Measurements from ENCODE around the gene DNER. TPM values are rescaled to one million over a fixed set of nuclear protein-coding genes. Genes with fewer than 3 reads are reported as not detected.
"Not testable (repeated sequence)": the region's sequence is repeated elsewhere in the genome, so short reads cannot be mapped to it uniquely, and the experiment has no call there.

DNER gene
- polyA plus RNA-seq, 4 donors = 70.9 to 73.5 (median 72.1) TPM

DNA sequence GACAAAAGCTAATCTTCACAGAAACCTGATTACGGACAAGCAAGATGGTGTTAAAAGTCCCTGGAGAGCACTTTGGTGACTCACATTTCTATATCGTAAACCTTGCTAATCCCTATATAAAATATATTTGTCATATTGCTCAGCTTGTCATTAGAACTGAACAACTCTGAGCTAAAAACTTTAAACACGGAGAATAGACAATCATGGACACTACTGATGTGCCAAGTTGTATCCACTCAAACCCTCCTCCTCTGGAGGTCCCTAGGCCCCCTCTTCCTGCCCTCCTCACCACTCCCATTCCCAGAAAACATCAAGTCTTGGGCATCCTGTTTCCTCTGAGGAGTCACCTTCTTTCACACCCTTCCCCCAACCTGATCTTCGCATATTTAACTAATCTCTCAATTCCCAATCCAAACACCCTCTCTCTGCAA is 304.6 kb downstream of the DNER start:
- no peak for DNase-seq (ENCODE audit: low read depth in 4 of 4, low spot score in 3 of 4)

GRCh38 chr2:229408962-229409361 is 305.4 kb downstream of the DNER start:
- no peak for DNase-seq (ENCODE audit: low read depth in 4 of 4, low spot score in 3 of 4)

DNA sequence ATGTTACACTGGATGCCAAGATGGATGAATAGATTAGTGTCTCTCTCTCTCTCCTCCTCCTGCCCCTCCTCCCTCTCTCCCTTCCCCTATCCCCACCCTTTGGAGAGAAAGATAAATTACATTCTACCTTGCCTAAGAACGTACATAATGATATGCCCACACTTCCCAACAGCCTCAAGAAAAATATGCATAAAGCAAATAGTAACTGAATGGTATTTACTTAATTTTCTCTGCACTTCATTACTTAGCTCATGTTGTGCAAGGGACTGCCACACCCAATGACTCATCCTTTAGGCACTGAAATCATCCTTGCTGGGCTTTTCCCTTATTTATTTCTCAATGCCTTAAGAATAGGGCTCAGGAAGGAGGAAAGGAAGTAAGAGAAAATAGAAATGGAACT is 306.0 kb downstream of the DNER start:
- no peak for DNase-seq (ENCODE audit: low read depth in 4 of 4, low spot score in 3 of 4)

GRCh38 chr2:229407170-229407569 is 307.2 kb downstream of the DNER start:
- no peak for DNase-seq (ENCODE audit: low read depth in 4 of 4, low spot score in 3 of 4)

GRCh38 chr2:229405796-229406195 is 308.6 kb downstream of the DNER start:
- no peak for DNase-seq (ENCODE audit: low read depth in 4 of 4, low spot score in 3 of 4)

DNA sequence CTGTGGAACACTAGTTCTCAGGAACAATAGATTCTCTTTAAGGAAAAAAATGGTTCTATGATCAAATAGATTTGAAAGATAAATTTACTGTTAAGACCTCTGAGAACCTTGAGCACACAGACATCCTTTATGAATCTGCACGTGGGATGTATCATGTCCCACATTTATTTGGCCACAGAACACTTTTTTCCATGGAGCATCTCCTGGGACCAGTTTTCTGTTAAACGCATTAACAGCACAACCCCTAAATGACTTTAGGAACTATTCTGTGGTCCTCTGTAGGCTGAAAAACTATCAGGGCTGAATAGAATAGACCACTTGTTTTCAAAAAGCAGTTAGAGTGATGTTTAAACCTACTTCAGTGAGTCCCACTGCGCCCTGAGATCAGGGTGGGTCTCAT is 311.1 kb downstream of the DNER start:
- DNase-seq (ENCODE audit: low read depth in 4 of 4, low spot score in 3 of 4) = no peak

GRCh38 chr2:229401171-229401865 is 313.0 kb downstream of the DNER start:
- DNase-seq (ENCODE audit: low read depth in 4 of 4, low spot score in 3 of 4) = no peak

DNA sequence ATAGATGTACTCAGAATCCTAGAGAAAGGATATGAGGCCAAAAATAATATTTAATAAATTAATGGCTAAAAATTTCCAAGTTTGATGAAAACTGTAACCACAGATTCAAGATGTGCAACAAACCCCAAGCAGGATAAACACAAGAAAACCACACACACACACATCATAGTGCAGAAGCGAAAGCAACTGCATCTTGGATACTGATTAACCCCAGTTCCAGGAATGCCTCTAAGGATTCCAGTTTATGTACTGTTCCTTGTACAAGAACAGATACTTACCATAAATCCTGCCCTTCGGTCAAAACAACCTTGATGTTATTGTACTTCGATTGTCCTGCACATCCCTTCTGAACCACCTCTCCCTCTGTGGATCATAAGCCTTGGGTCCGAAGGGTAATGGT is 320.4 kb downstream of the DNER start:
- DNase-seq (ENCODE audit: low read depth in 4 of 4, low spot score in 3 of 4) = no peak

GRCh38 chr2:229392196-229392595 is 322.2 kb downstream of the DNER start:
- DNase-seq (ENCODE audit: low read depth in 4 of 4, low spot score in 3 of 4) = no peak

DNA sequence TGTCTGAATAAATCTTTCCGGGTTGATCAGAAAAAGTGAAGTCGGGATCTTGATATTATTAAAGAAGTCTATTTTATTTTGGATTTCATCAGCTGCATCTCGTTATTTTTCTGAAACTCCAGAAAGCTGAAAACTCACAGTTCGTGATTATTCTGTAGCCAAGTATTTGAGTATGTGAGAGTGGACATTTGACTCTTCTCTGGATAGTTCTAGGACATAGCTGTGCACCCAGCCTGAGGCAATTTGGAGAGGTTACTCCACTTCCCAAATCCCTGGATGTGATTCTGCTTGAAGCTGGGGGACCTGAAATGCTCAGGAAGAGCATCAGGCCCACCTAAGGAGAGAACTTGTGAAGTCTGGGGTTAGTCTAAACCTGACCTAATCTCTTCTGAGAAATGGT is 325.6 kb downstream of the DNER start:
- DNase-seq (ENCODE audit: low read depth in 4 of 4, low spot score in 3 of 4) = no peak

DNA sequence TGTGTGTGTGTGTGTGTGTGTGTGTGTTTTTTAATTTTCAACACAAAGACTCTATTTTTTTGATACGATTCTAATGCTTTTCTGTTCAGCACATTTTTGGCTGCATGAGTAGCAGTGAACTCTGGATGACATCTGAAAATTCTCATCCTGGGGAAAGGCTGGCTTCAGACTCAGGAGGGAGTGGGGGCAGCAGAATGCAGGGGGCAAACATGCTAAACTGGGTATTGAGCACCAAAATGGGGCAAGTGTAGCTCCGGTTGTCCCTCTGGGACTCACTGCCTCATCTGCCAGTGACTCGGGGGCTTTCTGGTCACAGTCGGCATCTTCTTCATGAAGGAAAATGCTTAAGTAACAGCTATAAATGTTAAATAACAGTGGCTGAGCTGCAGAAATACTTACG is 326.5 kb downstream of the DNER start:
- DNase-seq (ENCODE audit: low read depth in 4 of 4, low spot score in 3 of 4) = no peak

DNA sequence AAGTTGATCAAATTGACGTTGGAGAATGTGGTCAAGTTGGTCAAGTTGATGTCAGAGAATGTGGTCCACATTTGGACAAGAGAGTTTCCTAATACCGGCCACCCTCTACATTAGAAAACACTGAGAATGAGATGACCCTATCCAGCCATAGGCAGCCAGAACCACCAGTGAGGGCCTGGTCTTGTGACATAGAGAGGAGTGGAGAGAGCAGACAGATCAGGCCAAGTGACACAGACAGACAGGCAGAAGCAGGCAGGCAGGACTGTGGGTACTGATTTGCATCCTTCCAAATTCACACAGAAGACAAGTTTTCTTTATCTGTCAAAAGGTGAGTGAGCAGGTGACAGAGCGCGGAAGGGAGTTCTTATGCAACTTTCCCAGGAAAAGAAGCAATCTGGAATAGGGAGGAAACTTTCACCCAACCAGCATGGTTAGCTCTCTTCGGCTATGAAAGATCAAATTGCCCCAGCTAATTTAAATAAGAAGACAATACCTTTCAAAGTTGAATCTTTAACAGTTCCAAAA is 334.2 kb downstream of the DNER start:
- no peak for DNase-seq (ENCODE audit: low read depth in 4 of 4, low spot score in 3 of 4)

DNA sequence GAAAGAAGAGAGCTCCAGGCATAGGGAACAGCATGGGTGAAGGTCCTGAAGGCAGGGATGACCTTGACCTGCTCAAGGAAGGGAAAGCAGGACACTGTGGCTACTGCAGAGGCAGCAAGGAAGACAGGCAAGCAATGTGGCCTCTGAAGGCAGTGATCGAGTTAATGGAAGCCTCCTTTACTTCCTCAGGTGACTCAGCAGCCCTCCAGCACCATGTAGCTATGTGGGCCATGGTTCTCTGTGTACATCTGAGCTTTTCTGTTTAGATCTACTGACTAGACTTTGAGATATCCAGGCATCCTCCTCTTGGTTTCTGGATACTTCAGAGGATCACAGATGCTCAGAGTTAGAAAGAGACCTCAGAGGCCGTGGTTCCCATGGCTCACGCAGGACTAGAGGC is 336.0 kb downstream of the DNER start:
- no peak for DNase-seq (ENCODE audit: low read depth in 4 of 4, low spot score in 3 of 4)

- no peak for DNase-seq (ENCODE audit: low read depth in 4 of 4, low spot score in 3 of 4)
These were observed 337.5 kb downstream of the DNER start for GRCh38 chr2:229376866-229377265.

DNA sequence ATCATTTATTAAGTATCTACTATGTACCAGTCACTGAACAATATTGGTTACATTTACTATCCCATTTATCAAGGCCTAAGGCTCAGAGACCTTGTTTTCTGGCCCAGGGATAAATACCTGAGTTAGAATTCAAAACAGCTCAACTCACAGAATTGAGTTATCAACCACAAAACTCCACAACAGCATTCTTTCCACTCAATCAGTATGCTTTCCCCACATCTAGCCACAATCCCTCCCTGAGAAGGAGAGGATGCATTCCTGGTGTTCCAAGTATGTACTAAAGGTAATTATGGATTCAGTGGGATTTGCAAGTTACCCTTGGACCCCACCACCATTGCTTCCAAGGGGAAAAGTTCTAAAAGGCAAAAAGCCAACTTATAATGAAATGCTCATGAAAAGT is 339.1 kb downstream of the DNER start:
- DNase-seq (ENCODE audit: low read depth in 4 of 4, low spot score in 3 of 4) = no peak

GRCh38 chr2:229373311-229373710 is 341.0 kb downstream of the DNER start:
- not testable (repeated sequence) for DNase-seq (ENCODE audit: low read depth in 4 of 4, low spot score in 3 of 4)

DNA sequence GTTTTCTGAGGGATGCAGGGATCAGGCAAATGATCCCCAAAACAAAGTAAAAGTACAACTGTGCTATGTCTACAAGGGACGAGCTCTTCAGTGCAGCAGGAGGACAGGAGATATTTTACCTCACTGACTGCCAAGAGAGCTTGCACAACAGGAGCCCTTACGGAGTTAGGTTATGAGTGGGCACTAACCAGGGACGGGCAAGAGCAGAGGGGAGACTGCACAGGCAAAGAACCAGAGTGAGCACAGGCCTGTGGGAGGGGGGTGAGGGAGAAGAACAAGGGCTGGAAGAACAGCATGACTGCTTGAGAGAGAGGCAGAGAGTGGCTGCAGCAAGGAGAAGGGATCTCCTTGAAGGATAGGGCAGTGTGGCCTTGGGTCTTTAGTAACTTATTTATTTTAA is 342.1 kb downstream of the DNER start:
- DNase-seq (ENCODE audit: low read depth in 4 of 4, low spot score in 3 of 4) = no peak

- DNase-seq (ENCODE audit: low read depth in 4 of 4, low spot score in 3 of 4) = no peak
These were observed 343.3 kb downstream of the DNER start for GRCh38 chr2:229371086-229371485.

DNA sequence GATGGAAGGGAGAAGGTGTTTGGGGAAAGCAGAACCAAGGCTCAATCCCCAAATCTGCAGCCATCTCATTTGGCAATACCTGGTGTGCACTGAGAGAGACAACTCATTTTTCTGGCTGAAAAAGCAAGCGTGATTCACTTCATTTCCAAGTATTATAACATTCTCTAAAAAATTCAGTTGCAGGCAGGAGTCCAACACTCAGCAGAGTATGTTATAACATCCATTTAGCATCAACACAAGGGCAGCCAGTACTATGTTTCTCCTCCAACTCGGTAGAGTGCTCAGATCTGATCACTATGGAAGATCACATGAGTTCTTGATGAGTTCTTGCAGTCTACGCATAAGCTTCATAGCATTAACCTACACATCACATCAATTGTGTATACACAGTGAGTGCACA is 343.8 kb downstream of the DNER start:
- no peak for DNase-seq (ENCODE audit: low read depth in 4 of 4, low spot score in 3 of 4)

DNA sequence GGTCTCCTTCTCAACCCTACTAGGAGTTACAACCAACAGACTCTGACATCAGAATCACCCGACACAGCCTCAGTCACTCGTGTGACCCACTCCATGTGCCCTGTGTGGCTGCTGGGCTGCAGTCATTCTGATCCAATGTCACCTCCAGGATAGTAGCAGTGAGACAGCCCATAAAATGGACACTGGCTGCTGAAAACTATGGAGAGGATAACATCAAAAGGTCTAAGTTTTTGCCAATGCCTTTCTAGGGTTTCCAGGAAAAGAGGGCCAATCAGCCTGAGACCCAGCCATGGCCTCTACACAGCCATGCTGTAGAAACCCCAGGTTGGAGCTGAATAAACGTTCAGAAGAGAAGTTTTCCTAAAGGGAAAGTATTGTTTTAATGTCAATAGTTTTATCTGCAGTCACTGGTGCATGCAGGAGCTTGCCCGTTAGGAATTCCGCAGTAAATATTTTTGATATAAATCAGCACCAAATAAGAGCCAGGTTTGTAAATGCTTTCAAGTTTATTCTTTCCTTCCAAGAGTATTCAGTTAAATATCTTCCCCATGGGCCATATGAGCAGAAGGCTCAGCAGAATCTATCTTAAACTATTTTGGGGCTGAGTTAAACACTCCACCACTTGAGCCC is 351.1 kb downstream of the DNER start:
- no peak for DNase-seq (ENCODE audit: low read depth in 4 of 4, low spot score in 3 of 4)

DNA sequence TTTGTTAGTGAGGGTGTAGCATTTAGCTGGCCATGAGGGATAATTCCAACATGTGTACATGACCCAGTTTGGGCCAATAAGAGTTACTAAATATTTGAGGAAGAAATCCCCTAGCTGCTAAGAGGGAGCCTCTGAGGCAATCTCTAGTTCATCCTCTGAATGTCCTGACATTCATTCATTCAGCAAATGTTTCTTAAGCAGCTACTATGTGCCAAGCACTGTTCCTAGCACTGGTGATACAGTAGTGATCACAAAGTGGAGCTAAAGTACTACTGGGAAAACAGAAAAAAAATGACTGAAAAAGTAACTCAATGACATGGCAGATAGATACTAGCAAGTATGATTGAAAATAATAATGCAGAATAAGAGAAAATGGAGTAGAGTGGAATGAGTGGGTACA is 363.5 kb downstream of the DNER start:
- DNase-seq (ENCODE audit: low read depth in 4 of 4, low spot score in 3 of 4) = no peak

- no peak for DNase-seq (ENCODE audit: low read depth in 4 of 4, low spot score in 3 of 4)
These were observed 364.1 kb downstream of the DNER start for GRCh38 chr2:229350117-229350805.
